NCI-H1930 (cell line): ENCODE measurements around the gene SNX1.
"Not testable (repeated sequence)": the region's sequence is repeated elsewhere in the genome, so short reads cannot be mapped to it uniquely, and the experiment has no call there.

Experiments used
- DNase-seq, 2 experiments: peaks; one replicate each; lab custom pipeline; 2025; lab: John Stamatoyannopoulos, UW

The SNX1 gene

DNA sequence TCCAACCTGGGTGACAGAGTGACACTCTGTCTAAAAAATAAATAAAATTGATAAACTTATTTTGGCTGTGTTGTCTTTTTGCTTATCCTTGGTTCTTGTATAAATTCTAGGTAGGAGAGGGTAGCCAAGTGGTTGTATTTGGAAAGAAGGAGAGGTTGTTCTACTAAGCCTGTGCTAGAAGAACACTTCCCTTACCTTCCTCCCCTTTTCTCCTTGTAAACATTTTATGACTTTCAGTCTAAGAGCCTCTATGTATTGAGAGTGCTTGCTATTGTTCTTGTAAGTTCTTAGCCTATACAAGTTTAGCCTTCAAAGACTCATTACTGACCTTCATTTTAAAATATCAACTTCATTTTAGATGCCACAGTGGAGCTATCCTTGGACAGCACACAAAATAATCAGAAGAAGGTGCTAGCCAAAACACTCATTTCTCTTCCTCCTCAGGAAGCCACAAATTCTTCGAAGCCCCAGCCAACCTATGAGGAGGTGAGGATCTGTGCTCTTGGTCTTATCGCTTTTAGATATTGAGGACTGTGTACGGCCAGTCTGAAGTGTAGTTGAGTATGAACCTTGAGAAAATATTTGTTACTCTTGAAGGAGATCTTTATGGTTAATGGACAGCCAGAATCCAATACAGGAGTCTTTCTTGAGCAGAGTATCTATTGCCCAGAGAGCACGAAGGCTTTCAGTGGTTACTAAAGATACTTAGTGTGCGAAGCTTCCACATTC is 22.1 kb downstream of the SNX1 start:
- DNase-seq, result no peak

DNA sequence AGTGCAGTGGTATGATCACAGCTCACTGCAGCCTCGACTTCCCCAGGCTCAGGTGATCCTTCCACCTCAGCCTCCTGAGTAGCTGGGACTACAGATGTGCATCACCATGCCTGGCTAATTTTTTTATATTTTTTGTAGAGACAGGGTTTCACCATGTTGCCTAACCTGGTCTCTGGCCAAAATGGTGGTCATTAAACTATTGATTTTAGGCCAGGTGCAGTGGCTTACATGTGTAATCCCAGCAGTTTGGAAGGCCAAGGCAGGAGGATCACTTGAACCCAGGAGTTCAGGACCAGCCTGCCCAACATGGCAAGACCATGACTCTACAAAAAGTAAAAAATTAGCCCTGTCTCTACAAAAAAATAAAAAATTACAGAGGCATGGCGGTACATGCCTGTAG is 24.5 kb downstream of the SNX1 start:
- DNase-seq, result not testable (repeated sequence)

DNA sequence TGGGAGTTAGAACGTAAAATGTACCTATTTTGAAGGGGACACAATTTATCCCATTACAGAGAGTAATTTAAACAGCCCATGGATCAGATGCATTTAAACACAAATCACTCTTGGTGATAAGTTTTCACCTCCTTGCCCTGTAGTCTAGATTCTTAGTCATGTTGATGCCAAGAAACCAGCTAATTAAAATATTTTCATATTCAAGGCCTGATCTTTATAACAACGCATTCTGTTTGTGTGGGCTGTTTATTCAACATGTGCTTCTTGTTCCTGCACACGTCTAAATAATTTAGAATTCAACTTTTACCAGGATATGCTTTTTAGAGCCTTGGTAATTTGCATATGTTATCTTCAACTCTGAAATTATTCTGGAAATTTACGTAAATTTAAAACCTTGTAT is 25.8 kb downstream of the SNX1 start:
- DNase-seq, result no peak

DNA sequence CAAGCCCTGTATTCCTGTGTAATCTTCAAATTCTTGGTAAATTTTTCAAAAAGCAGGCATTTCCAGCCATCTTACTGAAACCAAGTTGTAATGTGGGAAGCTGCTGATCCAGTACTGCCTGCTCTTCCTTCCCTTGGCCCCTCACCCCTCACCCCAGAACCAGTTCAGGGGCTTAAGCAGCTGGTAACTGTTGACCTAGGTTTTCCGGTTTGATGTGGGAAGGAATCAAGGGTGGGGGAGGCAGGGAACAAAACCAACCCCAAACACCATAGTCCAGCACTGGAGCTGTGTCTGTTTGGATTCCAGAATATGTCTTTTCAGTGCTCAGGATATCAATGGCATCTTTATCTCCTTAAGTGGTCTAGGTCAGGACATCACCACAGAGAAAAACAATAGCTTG is 26.7 kb downstream of the SNX1 start:
- DNase-seq, result no peak

DNA sequence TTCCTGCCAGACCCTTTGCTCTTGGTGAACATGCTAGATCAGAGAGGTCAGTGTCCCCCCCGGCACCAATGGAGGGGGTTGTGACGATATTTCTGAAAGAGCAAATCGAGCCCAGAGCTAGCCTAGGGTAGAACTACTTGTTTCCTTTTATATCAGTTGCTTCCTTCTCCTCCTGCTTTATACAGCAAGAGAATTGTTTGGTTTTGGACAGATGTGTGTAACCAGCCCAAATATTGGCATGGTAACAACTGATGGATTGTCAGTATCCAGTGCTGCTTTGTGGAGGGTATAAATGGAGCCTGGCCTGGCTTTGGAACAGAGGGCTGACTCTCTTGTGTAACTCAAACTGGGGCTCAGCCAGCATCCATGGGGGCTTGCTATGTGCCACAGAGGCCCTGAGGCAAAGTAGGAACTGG is 27.2 kb downstream of the SNX1 start:
- no peak for DNase-seq

DNA sequence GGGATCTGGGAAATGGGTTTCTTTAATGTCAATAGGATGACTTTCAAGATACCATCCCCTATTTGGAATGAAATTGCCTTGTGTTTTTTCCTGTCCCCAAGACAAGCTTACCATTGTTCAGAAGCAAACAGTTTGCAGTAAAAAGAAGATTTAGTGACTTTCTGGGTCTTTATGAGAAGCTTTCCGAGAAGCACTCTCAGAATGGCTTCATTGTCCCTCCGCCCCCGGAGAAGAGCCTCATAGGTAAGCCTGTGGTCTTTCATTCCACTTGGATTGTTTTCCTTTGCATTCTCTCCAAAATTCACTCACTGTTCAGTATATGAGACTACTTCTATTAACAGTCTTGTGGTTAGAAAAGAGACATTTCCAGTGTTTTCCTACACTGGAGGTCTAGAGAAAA is 30.2 kb downstream of the SNX1 start:
- DNase-seq, result no peak

DNA sequence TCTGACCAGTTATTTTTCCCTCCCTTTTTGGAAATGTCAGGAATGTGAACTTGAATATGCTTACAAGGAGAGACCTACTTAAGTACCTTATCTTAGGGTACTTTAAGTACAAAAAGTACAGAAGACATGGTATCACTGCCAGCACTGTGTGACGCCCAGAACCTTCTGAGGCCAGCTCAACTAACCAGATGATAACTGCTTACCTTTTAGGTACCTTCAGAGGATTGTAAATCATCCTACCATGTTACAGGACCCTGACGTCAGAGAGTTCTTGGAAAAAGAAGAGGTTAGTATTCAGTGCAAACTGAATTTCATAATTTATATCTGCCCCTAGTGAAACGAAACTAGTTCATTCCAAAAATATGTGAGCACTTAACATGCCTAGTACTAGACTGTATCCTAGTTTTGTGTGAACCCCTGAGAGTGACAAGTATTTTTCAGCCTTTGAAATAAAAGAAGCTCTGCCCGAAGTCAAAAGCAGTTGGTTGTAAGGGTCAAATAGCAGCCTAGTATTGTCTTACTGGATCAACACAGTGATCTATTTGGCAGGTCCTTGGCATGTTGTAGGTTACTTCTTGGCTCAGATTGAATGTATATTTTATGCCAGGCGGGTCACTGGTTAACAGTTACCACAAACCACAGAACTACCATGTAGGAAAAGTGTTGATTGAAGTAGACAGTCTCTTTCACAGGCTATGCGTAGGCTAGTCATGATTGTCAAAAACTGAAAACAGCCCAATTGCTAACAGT is 31.9 kb downstream of the SNX1 start:
- no peak for DNase-seq

DNA sequence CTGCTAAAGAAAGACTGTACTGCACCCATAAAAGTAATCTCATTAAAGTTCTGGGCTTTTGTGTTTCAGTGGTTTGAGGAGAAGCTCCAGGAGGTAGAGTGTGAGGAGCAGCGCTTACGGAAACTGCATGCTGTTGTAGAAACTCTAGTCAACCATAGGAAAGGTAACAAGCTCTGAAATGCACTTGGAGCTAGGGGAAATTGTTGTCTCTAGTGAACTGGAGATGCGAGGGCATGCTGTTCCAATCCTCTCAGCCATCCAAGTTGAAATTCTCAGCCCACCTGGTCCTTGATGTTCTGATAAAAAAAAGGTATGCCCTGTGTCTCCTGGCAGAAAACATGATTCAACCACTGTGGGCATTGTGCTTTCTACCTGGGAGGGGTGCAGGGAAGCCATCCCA is 34.4 kb downstream of the SNX1 start:
- DNase-seq, result no peak

DNA sequence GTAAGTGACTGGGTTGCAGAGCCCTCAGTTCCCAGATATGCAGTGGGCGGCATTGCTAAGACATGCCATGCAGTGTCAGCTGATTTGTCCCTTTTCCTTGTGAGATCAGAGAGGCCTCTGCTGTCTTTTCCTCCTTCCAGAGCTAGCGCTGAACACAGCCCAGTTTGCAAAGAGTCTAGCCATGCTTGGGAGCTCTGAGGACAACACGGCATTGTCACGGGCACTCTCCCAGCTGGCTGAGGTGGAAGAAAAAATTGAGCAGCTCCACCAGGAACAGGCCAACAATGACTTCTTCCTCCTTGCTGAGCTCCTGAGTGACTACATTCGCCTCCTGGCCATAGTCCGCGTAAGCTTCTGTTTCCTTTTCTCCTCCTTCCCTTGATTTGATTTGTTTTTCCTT is 35.8 kb downstream of the SNX1 start:
- DNase-seq, result no peak

DNA sequence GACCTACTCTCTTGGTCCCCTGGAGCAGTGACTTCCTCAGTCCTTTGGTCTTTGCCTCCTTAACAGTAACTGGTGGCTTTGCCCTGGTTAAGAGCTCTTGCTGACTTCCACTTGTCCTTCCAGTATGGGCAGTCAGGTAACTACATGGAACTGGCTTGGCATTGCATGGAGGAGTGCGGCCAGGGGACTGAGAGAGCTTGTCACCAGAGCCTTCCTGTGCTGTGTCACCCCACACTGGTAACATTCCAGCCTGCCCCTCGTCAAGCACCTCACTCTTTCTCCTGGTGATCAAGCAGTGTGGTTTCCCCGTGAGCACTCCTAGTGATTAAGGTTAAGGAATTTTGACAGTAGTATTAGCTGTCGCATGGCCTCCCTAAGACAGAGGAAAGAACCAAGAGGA is 36.4 kb downstream of the SNX1 start:
- no peak for DNase-seq

DNA sequence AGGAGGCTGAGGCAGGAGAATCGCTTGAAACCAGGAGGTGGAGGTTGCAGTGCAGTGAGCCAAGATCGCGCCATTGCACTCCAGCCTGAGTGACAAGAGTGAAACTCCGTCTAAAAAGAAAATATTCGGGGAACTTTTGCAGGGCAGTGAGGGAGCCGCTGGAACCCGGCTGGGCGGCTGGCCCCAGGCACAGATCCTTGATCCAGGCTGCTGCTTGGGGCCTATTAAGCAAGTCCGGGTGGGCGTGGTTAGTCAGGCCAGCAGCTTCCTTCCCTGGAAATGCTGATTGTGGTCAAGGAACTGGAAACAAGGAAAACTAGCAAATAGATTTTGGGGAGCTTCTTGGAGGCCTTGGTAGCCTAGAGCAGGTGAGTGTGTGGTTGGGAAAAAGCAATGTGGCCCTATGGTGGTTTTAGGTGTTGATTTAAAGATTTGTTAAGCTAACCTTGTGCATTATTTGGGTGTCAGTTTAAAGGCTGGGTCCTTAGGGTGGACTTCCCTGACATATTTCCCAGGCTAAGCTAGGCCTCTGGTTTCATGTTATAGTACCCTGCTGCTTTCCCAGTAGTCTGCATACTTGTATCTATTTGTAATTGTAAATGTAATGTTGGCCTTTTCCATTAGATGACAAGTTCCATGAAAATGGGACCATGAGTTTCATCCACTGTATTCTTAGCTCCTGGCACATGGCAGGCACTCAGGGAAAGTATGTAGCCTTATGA is 38.0 kb downstream of the SNX1 start:
- no peak for DNase-seq

DNA sequence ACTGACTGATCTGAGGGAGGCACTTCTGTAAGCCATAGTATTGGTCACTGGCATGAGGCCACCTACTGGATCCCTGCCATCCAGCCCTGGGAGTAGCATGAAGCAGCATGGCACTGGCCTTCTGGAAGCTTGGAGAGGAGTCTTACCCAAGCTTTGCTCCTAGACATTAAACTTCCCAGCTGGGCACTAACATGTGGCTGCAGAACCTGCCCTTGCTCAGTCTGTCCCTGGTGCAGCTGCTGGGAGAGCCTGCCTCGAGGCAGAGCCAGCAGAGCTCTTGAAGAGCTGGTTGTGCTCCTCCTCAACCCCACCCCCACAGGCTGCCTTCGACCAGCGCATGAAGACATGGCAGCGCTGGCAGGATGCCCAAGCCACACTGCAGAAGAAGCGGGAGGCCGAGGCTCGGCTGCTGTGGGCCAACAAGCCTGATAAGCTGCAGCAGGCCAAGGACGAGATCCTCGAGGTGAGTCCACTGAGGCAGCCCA is 38.6 kb downstream of the SNX1 start:
- DNase-seq, result no peak

DNA sequence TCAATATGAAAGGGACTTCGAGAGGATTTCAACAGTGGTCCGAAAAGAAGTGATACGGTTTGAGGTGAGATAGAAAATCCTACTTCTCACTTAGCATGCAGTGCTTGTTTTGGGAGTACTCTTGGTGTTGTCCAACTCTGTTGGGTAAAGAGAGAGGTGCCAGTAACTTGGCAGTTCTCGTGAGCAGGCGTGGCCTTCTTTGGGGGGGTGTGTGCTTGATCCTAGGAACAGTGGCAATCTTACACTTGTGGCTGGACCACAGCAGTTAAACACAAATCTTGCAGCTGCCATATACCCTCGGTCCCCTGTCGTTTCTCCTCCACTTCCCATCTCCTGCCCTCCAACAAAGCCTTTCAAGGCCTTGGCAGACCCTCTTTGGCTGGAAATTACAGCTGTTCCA is 40.6 kb downstream of the SNX1 start:
- no peak for DNase-seq

DNA sequence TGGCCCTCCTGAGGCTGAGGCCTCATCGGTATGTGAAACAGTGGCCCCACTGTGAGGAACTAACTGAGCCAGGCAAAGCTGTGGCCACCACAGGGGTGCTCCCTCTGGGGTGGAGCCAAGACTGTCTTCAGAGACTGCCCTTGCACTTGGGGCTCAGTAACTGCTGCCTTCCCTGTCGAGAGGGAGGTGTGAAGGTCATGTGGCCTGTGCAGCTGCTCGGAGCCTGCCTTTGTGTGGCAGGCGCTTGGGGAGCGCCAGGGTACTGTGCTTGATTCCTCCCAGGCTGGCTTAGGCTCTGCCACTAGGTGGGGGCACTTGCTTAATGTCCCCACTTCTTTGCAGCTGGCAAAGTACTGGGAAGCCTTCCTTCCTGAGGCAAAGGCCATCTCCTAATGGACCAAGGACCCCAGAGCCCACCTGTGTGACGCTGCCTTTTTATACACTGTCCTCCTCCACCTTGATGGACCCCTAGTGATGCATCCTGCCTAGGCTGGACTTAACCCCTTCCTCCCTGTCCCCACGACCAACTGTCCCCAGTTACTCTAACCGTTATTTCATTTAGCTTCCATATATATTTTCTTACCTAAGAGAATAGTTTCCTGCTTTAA is 41.5 kb downstream of the SNX1 start:
- no peak for DNase-seq

DNA sequence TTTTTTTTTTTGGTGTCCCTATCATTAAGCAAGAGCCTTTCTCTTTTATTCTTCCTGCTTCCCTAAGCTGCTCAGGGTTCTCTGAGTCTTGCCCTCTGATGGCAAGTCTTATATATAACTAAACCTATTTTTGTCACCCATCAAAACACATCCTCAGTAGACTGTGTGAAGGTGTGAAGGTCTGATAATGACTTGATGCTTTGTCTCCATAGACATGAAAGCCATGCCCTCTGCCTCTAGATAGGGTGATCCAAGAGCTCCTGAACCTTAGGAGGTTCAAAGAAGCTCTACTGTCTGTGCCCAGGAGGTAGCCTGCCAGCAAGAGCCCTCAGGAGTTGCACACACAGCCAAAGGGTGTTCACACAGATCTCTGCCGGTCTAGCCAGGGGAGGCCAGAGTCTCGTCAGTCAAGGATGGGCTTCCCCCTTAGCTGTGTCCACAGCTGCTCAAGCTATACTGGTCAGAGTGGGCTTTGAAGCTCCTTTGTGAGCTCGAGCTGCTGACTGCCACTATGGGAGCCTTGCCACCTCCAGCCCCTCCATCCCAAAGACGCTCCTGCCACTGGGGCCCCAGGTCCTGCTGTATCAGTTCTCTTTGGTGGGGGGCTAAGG is 42.7 kb downstream of the SNX1 start:
- no peak for DNase-seq

DNA sequence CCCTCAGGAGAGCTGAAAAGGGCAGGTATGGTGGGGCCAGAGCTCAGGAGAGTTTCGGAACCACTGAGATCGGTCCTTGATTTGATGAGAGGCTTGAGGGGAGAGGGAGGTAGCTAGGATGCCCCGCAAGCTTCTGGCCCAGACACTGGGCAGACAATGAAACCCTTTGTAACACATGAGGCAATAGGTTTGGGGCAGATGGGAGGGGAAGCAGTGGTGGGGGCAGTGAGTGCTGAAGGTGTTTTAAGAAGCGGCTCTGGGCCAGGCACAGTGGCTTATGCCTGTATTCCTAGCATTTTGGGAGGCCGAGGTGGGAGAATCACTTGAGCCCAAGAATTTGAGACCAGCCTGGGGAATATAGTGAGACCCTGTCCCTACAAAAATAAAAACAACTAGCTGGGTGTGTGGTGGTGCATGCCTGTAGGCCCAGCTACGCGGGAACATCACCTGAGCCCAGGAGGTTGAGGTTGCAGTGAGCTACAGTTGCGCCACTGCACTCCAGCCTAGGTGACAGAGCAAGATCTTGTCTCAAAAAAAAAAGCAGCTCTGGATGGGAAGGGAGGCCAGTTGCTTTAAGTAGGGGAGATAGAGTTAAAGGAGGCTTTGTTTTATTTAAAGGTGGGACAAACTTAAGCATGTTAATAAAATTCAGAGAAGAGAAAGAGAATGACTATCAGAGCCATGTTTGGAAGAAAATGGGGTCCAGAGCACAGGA is 46.2 kb downstream of the SNX1 start:
- DNase-seq, result no peak

DNA sequence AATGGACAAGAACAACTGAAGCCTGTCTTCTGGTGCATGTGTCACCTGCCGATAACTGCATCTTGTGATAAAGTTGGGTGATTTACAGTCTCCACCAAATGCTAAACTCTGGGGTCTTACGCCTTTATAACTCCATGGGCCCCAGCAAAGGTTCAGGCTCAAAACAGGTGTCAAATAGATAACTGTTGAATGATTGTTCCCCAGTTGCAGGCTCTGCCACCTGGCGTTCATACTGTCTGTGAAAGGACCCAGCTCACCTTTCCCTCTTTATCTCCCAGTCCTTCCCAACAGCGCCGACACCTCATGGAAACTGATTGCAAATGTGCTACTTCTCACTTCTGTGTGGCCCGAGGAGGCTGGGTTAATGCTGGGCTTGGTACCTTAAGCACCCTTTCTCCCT is 47.5 kb downstream of the SNX1 start:
- DNase-seq, result no peak

DNA sequence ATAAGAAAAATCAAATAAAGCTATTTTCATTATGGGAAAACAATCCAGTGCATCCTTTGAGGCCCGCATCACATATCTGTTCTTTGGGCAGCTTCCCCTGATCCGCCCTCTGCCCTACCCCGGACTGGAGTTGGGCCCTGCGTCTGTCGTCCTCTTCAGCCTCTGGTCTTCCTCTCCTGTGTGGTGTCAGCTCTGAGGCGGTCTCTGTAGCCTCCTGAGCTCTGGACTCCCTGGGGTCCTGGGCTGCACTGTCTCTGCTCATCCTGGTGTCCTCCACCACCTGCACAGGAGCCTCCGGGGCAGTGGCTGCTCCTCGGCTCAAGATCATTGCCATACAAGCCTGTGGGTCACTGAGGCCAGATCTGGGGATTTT is 48.4 kb downstream of the SNX1 start:
- DNase-seq, result no peak

DNA sequence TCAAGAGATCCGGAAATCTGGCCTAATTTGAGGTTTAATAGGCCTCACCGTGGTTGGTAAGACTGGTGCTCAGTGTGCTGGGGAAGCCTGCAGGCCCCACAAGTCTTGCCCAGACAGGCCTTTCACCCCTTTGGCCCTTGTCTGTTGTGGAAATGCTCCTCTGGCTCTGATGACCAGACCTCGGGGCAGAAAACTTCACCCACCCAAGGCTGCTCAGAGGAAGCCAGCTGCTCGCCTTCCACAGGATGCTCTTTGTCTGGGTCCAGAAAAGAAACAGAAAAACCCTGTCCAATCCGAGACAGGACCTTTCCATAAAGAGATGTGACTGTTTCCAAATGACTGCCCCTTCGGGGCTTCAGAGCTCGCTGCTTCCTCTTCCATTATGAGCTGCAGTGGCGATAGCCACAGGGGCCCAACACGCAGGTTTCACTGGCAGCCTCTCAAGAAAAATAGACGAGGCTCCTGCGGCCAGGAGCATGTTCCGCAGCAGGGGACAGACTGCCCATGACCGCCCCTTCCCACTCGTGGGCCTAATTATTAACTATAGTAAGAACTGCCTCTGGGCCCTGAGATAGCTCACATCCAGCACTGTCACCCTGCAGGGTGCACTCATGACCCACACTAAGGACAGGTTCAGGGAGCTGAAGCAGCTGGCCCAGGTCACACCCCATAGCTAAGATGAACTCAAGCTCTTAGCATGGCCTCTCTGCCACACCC is 48.9 kb downstream of the SNX1 start:
- no peak for DNase-seq

DNA sequence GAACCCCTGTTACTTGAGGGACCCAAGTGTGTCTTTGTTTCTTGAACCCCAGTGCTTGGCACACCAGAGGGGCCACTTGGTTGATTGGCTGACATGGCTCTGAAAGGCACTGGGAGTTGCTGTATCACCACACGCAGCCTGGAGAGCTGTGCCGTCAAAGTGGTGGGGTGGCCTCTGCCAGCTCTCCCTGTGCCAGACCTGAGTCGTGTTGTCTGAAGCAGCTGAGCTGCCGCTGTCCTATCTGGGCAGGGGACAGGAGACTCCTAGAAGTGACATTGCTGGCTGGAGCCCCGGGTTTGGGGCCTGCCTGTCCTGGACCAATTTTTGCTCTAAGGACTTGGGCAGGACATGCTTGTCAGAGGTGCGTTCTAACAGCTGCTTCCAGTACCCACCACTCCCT is 50.3 kb downstream of the SNX1 start:
- no peak for DNase-seq

DNA sequence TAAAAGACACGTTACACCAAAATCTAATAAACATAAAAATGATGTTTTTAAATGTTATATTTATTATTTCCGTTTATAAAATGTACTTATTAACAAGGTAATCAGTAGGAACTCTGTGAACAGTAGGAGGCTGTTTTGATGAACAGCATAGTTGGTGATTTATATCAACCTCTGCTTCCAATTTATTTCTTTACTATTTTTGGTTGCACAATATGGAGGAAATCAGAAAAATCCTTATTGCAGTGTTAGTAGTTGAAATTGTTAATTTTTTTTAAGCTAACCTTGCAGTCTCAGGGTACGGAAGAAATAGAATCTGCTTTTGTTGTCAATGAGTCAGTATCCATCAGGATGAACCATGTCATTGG is 50.7 kb downstream of the SNX1 start:
- DNase-seq, result no peak
